Loucy (cell line): Measurements from ENCODE around the gene PTOV1.
A peak's percentile ranks its signal among the peaks of the same experiment; 100 is the strongest.

Experiments
- H2AFZ ChIP-seq: fragments of 200-600 bp; sonication (generic); 2 replicates; pipeline ENCODE4 v1.6.0; 2016; ENCODE audit warnings: antibody characterized with exemption, mild to moderate bottlenecking, low read length, moderate library complexity
- H3F3A ChIP-seq: fragments of 200-600 bp; 2 replicates; pipeline ENCODE4 v1.6.0; 2016; ENCODE audit warnings: antibody characterized with exemption, low read depth, mild to moderate bottlenecking
- H3K27me3 ChIP-seq: fragments of 200-600 bp; sonication (generic); 2 replicates; pipeline ENCODE4 v1.6.1; 2014; ENCODE audit warnings: low read length, mild to moderate bottlenecking; ENCODE audit not compliant: insufficient read depth, poor library complexity, severe bottlenecking
- H3K36me3 ChIP-seq: fragments of 200-600 bp; sonication (generic); 2 replicates; pipeline ENCODE4 v1.6.1; 2016; ENCODE audit warnings: low read length; ENCODE audit not compliant: insufficient read depth
- H3K4me1 ChIP-seq: fragments of 200-600 bp; sonication (generic); 2 replicates; pipeline ENCODE4 v1.5.1; 2014; ENCODE audit warnings: low read length, mild to moderate bottlenecking; ENCODE audit not compliant: insufficient read depth, poor library complexity, severe bottlenecking
- H3K4me2 ChIP-seq: fragments of 200-600 bp; sonication (generic); 2 replicates; pipeline ENCODE4 v1.6.0; 2014; ENCODE audit warnings: antibody characterized with exemption, low read length, low read depth, mild to moderate bottlenecking; ENCODE audit not compliant: poor library complexity, severe bottlenecking
- H3K4me3 ChIP-seq: fragments of 200-600 bp; sonication (generic); 2 replicates; pipeline ENCODE4 v1.5.1; 2014; ENCODE audit warnings: low read length, mild to moderate bottlenecking, mixed read lengths; ENCODE audit not compliant: poor library complexity, severe bottlenecking
- H3K79me2 ChIP-seq: fragments of 200-600 bp; sonication (generic); 2 replicates; pipeline ENCODE4 v1.6.1; 2014; ENCODE audit warnings: low read length; ENCODE audit not compliant: insufficient read depth
- H3K9ac ChIP-seq: fragments of 200-600 bp; sonication (generic); 2 replicates; pipeline ENCODE4 v1.6.0; 2014; ENCODE audit warnings: mild to moderate bottlenecking, low read depth, low read length, moderate library complexity; ENCODE audit not compliant: poor library complexity, severe bottlenecking
- H3K9me2 ChIP-seq: fragments of 200-600 bp; sonication (generic); replicated peaks from 2 replicates; pipeline ENCODE4 v1.6.1; 2016; ENCODE audit warnings: low read depth, low read length, mixed read lengths
- H3K9me3 ChIP-seq: fragments of 200-600 bp; sonication (generic); 2 replicates; pipeline ENCODE4 v1.6.1; 2014; ENCODE audit warnings: mild to moderate bottlenecking, antibody characterized with exemption, low read length, low read depth; ENCODE audit not compliant: insufficient read depth
- H4K20me1 ChIP-seq: fragments of 200-600 bp; sonication (generic); 2 replicates; pipeline ENCODE4 v1.6.0; 2014; ENCODE audit warnings: antibody characterized with exemption, low read length, mild to moderate bottlenecking; ENCODE audit not compliant: insufficient read depth, poor library complexity, severe bottlenecking
- CTCF ChIP-seq: fragments of 200-600 bp; sonication (generic); conservative IDR thresholded peaks from 2 replicates; pipeline ENCODE4 v1.5.1; 2014; ENCODE audit warnings: mild to moderate bottlenecking, antibody characterized with exemption, low read length
- EZH2phosphoT487 ChIP-seq: fragments of 200-600 bp; IDR thresholded peaks from 2 replicates; pipeline ENCODE4 v1.6.1; 2018; ENCODE audit warnings: antibody characterized with exemption, mild to moderate bottlenecking, moderate library complexity, borderline replicate concordance

Gene PTOV1

GRCh38 chr19:49870309-49870901 lies 19.4 kb downstream of the PTOV1 start:
- peak overlapping the region; percentile 94 for H3K4me2 ChIP-seq
- no peaks in the 10 kb centered on the region for H3K36me3 ChIP-seq
- no peaks in the 10 kb centered on the region for H3K9me3 ChIP-seq
- TF ChIP-seq EZH2phosphoT487 (no peak), CTCF (no peak)
- peaks cover 42% of the 10 kb centered on the region for H3K4me1 ChIP-seq
- H3K4me3 ChIP-seq: peak overlapping the region; percentile 87
- H3K79me2 ChIP-seq: peaks cover 38% of the 10 kb centered on the region
- no peaks in the 10 kb centered on the region for H3K9me2 ChIP-seq
- H4K20me1 ChIP-seq: peaks cover 15% of the 10 kb centered on the region
- peak overlapping the region; percentile 76 for H3K9ac ChIP-seq
- H3F3A ChIP-seq: no peaks in the 10 kb centered on the region
- no peaks in the 10 kb centered on the region for H3K27me3 ChIP-seq
- peak overlapping the region; percentile 86; the same call in 1 of the 2 replicates for H2AFZ ChIP-seq

GRCh38 chr19:49871349-49871985 lies 20.5 kb downstream of the PTOV1 start:
- Histone ChIP-seq H3K4me3 (no peak overlapping the region), H3K4me2 (no peak overlapping the region), H4K20me1 (peaks cover 9% of the 10 kb centered on the region), H2AFZ (no peak overlapping the region), H3F3A (no peaks in the 10 kb centered on the region), H3K36me3 (no peaks in the 10 kb centered on the region), H3K4me1 (peaks cover 37% of the 10 kb centered on the region), H3K27me3 (no peaks in the 10 kb centered on the region), H3K9me2 (no peaks in the 10 kb centered on the region), H3K79me2 (peaks cover 36% of the 10 kb centered on the region), H3K9ac (no peak overlapping the region), H3K9me3 (no peaks in the 10 kb centered on the region)
- TF ChIP-seq CTCF (no peak), EZH2phosphoT487 (no peak)

GRCh38 chr19:49872245-49873128 lies 21.5 kb downstream of the PTOV1 start:
- H3K4me3 ChIP-seq: no peak overlapping the region
- peaks cover 36% of the 10 kb centered on the region for H3K4me1 ChIP-seq
- H3F3A ChIP-seq: no peaks in the 10 kb centered on the region
- H3K79me2 ChIP-seq: peaks cover 32% of the 10 kb centered on the region
- no peaks in the 10 kb centered on the region for H3K9me3 ChIP-seq
- H2AFZ ChIP-seq: no peak overlapping the region
- H4K20me1 ChIP-seq: peaks cover 5% of the 10 kb centered on the region
- H3K27me3 ChIP-seq: no peaks in the 10 kb centered on the region
- TF ChIP-seq CTCF (no peak), EZH2phosphoT487 (no peak)
- H3K9me2 ChIP-seq: no peaks in the 10 kb centered on the region
- no peak overlapping the region for H3K9ac ChIP-seq
- no peak overlapping the region for H3K4me2 ChIP-seq
- H3K36me3 ChIP-seq: no peaks in the 10 kb centered on the region
